RKO (cell line): Measurements from ENCODE around the gene TPO.

Experiments used
- DNase-seq: peaks from one replicate; pipeline ENCODE4 v3.0.0-alpha.2; 2016; ENCODE audit warnings: low spot score

TPO gene

DNA sequence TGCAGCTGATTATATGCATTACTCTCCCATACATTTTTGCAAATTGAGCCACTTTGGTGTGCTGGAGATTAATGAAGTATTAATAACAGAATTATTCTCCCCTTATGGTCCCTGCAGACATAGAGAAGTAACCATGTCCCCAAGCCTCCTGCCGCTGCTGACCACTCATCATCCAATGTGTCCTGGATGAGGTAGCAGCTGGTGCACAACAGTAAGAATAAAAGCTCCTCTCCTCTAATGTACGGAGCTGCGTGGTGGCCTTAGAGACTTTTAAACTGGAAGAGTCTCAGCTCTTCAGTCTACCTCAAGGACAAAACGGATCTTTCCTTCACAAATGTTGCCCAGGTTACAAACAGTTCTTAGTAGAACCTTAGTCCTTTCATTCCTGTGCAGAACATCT is 37.7 kb downstream of the TPO start:
- DNase-seq: no peak

DNA sequence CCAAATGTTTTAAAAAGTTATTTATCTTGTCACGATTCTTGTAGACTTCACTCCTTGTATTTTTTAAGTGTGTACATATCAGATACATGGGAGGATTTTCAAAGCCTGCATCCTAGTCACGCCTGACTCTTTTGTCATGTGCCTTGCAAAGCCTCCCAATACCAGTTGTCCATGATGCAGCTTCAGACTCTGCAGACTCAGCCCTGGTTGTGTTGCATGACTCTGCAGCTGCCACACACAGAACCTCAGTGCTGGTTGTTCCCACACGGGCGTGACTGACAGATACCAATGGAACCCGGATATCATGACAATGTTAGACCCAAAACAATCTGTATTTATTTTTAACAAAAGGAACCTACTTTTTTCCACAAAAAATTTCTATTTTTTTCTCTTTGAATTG is 38.2 kb downstream of the TPO start:
- DNase-seq: no peak

- no peak for DNase-seq
Observed at GRCh38 chr2:1453561-1453960, 40.3 kb downstream of the TPO start.

DNA sequence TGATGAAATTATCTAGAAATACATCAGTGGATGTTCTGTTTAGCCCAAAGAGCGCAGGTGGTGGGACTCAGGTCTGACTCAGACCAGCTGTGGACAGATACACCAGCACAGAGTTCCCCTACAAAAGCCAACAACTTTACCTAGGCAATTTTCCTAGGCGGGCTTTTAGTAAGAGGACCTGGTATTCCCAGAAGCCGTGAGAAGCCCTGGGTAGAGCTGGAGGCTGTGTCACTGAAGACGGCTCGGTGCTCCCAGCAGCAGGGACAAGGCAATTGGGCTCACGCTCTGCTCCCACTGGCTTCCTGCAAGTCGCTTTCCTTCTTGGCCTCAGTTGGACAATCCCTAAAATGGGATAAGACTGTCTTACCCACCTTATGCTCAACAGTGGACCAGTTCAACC is 41.1 kb downstream of the TPO start:
- DNase-seq: no peak

- DNase-seq: no peak
Observed at GRCh38 chr2:1455466-1455865, 42.2 kb downstream of the TPO start.

DNA sequence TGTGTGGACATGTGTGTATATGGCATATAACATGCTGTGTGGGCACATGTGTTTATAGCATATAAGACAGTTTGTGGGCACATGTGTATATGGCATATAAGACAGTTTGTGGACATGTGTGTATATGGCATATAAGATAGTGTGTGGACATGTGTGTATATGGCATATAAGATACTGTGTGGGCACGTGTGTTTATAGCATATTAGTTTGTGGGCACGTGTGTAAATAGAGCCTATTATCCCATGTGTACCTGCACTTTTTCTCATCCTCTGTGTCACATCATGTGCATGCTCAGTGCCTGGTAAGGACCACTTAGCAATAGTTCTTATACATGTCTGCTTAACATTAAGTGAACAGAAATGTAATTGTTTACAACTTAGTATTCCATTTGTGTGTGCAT is 45.2 kb downstream of the TPO start:
- DNase-seq: no peak

- no peak for DNase-seq
Observed at GRCh38 chr2:1459727-1460126, 46.5 kb downstream of the TPO start.

- no peak for DNase-seq
Observed at GRCh38 chr2:1460851-1461418, 47.7 kb downstream of the TPO start.

GRCh38 chr2:1461507-1462390 is 48.5 kb downstream of the TPO start:
- DNase-seq: no peak

DNA sequence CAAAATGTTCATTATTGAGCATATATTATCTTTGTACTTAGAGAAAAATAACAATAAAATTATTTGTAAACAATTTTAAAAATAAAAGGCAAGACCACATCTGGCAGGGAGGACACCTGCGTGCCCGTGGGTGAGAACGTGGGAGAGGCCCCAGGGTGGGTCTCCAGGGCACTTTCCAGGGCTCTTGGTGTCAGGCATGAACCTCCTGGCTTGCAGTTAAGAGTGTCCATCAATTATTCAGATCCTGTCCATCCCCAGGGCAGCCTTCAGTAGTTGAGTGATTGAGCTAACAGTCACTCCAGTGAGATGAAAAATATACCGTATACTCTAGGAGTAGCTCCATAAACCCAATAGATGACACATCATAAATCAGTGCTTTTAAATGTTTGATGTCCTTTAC is 49.7 kb downstream of the TPO start:
- no peak for DNase-seq

DNA sequence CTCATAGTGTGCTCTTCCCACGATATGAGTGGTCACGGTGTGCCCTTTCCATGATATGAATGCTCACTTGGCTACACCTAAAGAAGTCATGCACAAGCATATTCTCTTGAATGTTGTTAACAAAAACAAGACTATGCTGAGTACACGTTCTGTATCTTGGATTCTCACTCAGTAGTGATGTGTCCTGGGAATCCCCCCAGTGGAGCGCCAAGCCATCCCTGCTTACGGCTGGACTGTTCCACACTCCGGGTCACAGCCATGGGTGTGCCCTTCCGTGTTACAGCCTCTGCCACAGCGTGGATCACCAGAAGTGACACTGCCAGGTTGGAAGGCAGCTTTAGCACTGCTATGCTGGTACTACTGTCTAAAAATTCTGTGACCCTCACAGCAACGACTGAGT is 59.1 kb downstream of the TPO start:
- DNase-seq: no peak

DNA sequence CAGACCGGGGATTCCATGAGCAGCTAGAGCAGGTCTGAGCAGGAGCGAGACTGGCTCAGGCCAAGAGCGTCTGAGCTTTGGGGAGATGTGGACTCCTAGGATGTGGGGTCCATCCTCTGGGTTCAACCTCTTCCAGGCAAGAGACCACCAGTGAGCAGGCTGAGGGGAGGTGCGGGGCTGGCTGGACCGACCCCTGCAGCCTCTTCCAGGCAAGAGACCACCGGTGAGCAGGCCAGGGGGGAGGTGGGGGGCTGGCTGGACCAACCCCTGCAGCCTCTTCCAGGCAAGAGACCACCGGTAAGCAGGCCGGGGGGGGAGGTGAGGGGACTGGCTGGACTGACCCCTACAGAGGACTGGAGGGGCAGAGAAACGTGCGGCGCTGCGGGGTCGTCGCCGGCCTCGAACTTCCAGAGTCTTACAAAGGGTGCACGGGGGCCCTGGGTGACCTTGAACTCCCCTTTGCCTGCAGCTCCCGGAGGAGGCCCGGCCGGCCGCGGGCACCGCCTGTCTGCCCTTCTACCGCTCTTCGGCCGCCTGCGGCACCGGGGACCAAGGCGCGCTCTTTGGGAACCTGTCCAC is 63.4 kb downstream of the TPO start:
- no peak for DNase-seq

DNA sequence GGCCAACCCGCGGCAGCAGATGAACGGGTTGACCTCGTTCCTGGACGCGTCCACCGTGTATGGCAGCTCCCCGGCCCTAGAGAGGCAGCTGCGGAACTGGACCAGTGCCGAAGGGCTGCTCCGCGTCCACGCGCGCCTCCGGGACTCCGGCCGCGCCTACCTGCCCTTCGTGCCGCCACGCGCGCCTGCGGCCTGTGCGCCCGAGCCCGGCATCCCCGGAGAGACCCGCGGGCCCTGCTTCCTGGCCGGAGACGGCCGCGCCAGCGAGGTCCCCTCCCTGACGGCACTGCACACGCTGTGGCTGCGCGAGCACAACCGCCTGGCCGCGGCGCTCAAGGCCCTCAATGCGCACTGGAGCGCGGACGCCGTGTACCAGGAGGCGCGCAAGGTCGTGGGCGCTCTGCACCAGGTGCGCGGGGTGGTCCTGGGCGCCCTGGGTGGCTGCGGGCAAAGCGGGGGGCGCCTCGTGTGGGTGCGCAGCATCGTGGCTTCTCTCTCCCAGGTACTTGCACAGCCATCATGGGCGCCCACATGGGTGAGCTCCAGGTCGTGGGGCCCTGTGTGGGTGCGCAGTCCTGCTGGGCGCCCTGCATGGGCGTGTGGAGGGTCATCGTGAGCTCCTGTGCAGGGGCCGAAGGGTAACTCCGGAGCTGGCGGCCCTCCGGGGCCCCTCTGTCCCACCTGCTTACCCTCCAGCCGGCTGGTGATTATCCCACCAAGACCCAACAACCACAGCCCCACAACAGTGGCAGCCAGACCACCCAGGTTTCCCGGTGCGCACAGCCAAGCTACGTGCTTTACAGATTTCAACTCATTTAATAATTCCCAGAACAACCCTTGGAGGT is 64.2 kb downstream of the TPO start:
- no peak for DNase-seq

GRCh38 chr2:1478311-1479305 is 65.3 kb downstream of the TPO start:
- DNase-seq: no peak

DNA sequence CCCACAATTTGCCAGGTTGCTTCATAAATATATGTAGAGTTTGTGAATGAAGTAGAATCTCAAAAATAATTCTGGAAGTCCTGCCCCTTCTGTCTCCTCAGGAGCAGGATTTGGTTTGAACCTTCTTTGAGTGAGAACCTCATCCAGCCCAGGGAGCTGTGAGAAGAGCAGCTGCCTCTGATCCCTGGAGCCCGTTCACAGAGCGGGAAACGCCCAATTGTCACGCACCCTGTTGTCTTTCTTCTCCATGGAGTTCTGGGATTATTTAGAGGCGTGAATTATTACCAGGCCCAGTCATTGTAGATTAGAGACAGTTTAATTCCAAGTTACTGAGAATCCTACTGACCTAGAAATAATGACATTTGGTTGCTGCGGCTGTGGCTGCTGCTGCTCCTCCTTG is 66.1 kb downstream of the TPO start:
- no peak for DNase-seq

GRCh38 chr2:1480671-1481076 is 67.4 kb downstream of the TPO start:
- DNase-seq: no peak

DNA sequence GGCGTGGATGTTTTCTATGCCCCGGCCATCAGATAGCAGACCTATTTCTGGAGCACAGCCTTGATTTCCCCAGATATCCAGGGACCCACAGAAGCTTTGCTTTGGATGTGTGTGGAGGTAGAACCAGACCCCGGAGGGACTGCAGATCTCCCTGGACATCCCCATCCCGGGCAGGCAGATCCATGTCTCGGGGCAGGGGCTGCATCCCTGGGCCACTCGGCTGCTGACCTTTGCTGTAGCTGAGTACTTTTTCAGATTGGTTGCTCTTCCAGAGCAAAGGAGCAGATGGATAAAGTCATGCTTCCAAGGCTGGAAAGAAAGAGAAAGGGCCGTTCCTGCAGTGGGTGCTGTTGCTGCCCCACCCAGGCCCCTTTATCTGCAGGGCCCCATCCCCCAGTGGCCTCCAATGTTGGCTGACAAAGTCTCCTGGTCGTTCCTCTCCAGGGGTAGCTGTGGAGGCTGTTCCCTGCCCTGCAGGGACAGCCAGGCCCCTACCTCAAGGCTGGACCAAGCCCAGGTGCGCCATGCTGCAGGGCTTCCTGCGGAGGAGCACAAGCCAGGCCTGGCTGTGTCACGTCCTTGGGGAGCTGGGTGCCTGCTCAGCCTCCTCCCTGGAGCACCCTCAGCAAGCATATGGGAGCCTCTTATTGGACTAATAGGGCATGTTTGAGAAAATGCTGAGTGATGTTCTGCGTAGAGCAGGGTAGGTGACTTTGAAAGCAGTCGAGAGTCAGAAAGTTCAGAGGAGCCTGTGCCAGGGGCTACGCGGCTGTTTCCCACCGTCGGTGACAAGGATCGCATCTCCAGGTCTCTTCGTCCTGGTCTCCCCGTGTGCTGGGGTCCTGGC is 68.4 kb downstream of the TPO start:
- no peak for DNase-seq

DNA sequence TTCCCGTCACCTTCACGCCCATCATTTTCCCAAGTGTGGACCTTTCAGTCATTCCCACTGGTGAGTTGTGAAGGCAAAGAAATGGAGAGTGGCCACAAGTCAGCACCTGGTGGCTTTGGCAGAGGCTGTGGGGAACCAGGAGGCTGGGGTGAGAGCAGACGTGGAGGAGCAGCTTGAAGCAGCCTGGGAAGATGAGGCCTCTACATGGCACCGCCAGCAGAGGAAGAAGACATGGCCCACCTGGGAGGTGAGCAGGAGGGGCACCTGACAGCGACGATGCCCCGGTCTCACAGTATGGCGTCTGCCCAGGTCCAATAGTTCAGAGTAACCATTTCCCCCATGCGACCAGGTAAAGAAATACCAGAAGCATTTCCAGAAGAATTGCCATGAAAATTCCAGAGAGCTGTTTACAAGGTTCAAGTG is 69.0 kb downstream of the TPO start:
- DNase-seq: no peak

GRCh38 chr2:1482981-1483380 is 69.7 kb downstream of the TPO start:
- DNase-seq: no peak

DNA sequence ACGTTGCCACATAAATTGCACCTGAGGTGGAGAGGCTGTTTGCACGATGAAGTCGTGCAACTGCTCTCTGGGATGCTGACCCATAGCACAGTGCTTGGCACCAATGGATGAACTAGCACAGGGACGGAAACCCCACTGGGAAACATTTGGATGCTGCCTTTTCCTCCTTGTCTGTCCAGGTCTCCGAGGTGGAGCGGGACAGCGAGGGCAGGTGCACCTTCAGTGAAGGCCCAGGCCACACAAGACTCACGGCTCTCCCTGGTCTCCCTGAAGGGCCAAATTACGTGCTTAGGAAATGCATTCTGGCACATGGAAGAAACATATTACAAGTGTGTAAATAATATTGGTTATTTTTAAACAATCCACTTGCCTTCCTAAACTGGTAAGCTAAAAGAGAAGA is 70.3 kb downstream of the TPO start:
- no peak for DNase-seq
